HFF-Myc (cell line): ENCODE results near the gene MRPS18A.
"Not testable (repeated sequence)": the region's sequence is repeated elsewhere in the genome, so short reads cannot be mapped to it uniquely, and the experiment has no call there.

Source experiments
- DNase-seq: peaks from one replicate; pipeline ENCODE4 v3.0.0-alpha.2; 2011; ENCODE audit warnings: low read depth; ENCODE audit errors: extremely low read depth
- H3K4me3 ChIP-seq: replicated peaks from 2 replicates; pipeline ENCODE4 v1.5.1; 2011; ENCODE audit warnings: low read depth, mild to moderate bottlenecking, control low read depth, low read length
- CTCF ChIP-seq: IDR thresholded peaks from 2 replicates; pipeline ENCODE4 v1.5.1; 2012; ENCODE audit warnings: mild to moderate bottlenecking, low read depth, low read length, control low read depth; ENCODE audit errors: missing control alignments

Gene MRPS18A

GRCh38 chr6:43705996-43706395, 18.4 kb upstream of the MRPS18A start:
- DNase-seq, result no peak
- TF ChIP-seq CTCF, result no peak
- no peak overlapping the region for H3K4me3 ChIP-seq

- TF ChIP-seq CTCF, result no peak
- no peak for DNase-seq
These were observed 16.2 kb upstream of the MRPS18A start for GRCh38 chr6:43703512-43704429.

GRCh38 chr6:43702534-43703440, 15.2 kb upstream of the MRPS18A start:
- peak; percentile 63 for DNase-seq
- TF ChIP-seq CTCF, result no peak
- H3K4me3 ChIP-seq, result no peak overlapping the region

More at GRCh38 chr6:43703512-43704429, 16.2 kb upstream of the MRPS18A start:
- no peak overlapping the region for H3K4me3 ChIP-seq

- DNase-seq, result no peak
- no peak overlapping the region for H3K4me3 ChIP-seq
- TF ChIP-seq CTCF, result no peak
These were observed 14.6 kb upstream of the MRPS18A start for GRCh38 chr6:43702171-43702533.

- DNase-seq, H3K4me3 ChIP-seq: not testable (repeated sequence)
These were observed 13.5 kb upstream of the MRPS18A start for GRCh38 chr6:43700939-43701560.

- TF ChIP-seq CTCF, result no peak
- no peak for DNase-seq
- H3K4me3 ChIP-seq, result no peak overlapping the region
These were observed 12.1 kb upstream of the MRPS18A start for GRCh38 chr6:43699564-43700186.
